K562 (cell line): ENCODE data around the gene ETV2. TPM values are rescaled to one million over a fixed set of nuclear protein-coding genes. Genes with fewer than 3 reads are reported as not detected.
A peak's percentile ranks its signal among the peaks of the same experiment; 100 is the strongest.

ENCODE experiments used
- KAT2B ChIP-seq: IDR thresholded peaks from one replicate; pipeline ENCODE4 v1.6.1; 2012; ENCODE audit warnings: low read depth, mild to moderate bottlenecking, control low read depth, inconsistent platforms, low read length, moderate library complexity
- KLF1 ChIP-seq: fragments of 450-650 bp; IDR thresholded peaks from 2 replicates; pipeline ENCODE4 v1.6.1; 2016; ENCODE audit warnings: missing genetic modification characterization, missing compliant biosample characterization
- LEF1 ChIP-seq: fragments of 450-650 bp; IDR thresholded peaks from 2 replicates; pipeline ENCODE4 v1.6.1; 2016; ENCODE audit warnings: mild to moderate bottlenecking
- MECOM ChIP-seq: fragments of 250-450 bp; sonication (Bioruptor Pico); IDR thresholded peaks from 2 replicates; pipeline ENCODE4 v1.8.0; 2022; ENCODE audit warnings: inconsistent platforms
- MTA3 ChIP-seq: fragments of 450-650 bp; formaldehyde crosslinking; IDR thresholded peaks from 2 replicates; pipeline ENCODE4 v1.6.1; 2017; ENCODE audit warnings: mild to moderate bottlenecking, borderline replicate concordance
- NELFE ChIP-seq: IDR thresholded peaks from 2 replicates; pipeline ENCODE4 v1.6.1; 2011; ENCODE audit warnings: mild to moderate bottlenecking; ENCODE audit not compliant: insufficient read depth, insufficient read length
- RBM14 ChIP-seq: fragments of 200-400 bp; formaldehyde crosslinking; IDR thresholded peaks from 2 replicates; pipeline ENCODE4 v1.6.1; 2018; ENCODE audit warnings: low read depth, mild to moderate bottlenecking, low read length, moderate library complexity, borderline replicate concordance; ENCODE audit not compliant: insufficient read depth
- SAP30 ChIP-seq: fragments of 200-600 bp; sonication (generic); IDR thresholded peaks from 2 replicates; pipeline ENCODE4 v1.6.1; 2012; ENCODE audit warnings: borderline replicate concordance, low read depth, mild to moderate bottlenecking, moderate library complexity, low read length, control low read depth, inconsistent platforms; ENCODE audit not compliant: insufficient read depth, poor library complexity, severe bottlenecking
- SIN3B ChIP-seq: fragments of 450-650 bp; IDR thresholded peaks from 2 replicates; pipeline ENCODE4 v1.6.1; 2017; ENCODE audit warnings: low read depth, mild to moderate bottlenecking, moderate library complexity
- SMARCA4 ChIP-seq: fragments of 450-650 bp; IDR thresholded peaks from 2 replicates; pipeline ENCODE4 v1.6.1; 2016
- SREBF2 ChIP-seq: sonication (generic); formaldehyde crosslinking; IDR thresholded peaks from 2 replicates; pipeline ENCODE4 v1.4.0; 2020; ENCODE audit warnings: mild to moderate bottlenecking, missing genetic modification reagents
- TAF7 ChIP-seq: fragments of 450-650 bp; IDR thresholded peaks from 2 replicates; pipeline ENCODE4 v1.6.1; 2016; ENCODE audit warnings: missing genetic modification characterization, missing compliant biosample characterization
- ZBTB17 ChIP-seq: fragments of 450-650 bp; formaldehyde crosslinking; IDR thresholded peaks from 2 replicates; pipeline ENCODE4 v1.4.0; 2020; ENCODE audit warnings: mild to moderate bottlenecking
- ZFP36 ChIP-seq: fragments of 150-350 bp; IDR thresholded peaks from 2 replicates; pipeline ENCODE4 v1.6.1; 2018; ENCODE audit warnings: low read length, low read depth; ENCODE audit not compliant: partially characterized antibody
- ZKSCAN3 ChIP-seq: fragments of 250-450 bp; sonication (Bioruptor Pico); IDR thresholded peaks from 2 replicates; pipeline ENCODE4 v1.4.0; 2020
- ZNF124 ChIP-seq: sonication (generic); formaldehyde crosslinking; IDR thresholded peaks from 2 replicates; pipeline ENCODE4 v1.8.1; 2022; ENCODE audit warnings: missing genetic modification reagents
- ZNF175 ChIP-seq: fragments of 200-800 bp; sonication (Bioruptor generic); IDR thresholded peaks from 2 replicates; pipeline ENCODE4 v1.6.1; 2016; ENCODE audit warnings: low read depth, mild to moderate bottlenecking, missing genetic modification characterization, missing compliant biosample characterization
- ZNF232 ChIP-seq: sonication (generic); formaldehyde crosslinking; IDR thresholded peaks from 2 replicates; pipeline ENCODE4 v1.8.0; 2022; ENCODE audit warnings: mild to moderate bottlenecking, missing genetic modification reagents
- ZNF3 ChIP-seq: fragments of 250-450 bp; sonication (Bioruptor Pico); IDR thresholded peaks from 2 replicates; pipeline ENCODE4 v1.5.0; 2021; ENCODE audit warnings: mild to moderate bottlenecking, moderate library complexity
- ZNF76 ChIP-seq: fragments of 250-450 bp; sonication (Bioruptor Pico); IDR thresholded peaks from 2 replicates; pipeline ENCODE4 v1.4.0; 2020; ENCODE audit warnings: mild to moderate bottlenecking, moderate library complexity, borderline replicate concordance
- polyA plus RNA-seq, 8 experiments: library from polyadenylated mRNA; depleted of rRNA in 4 of 8; stranded (reverse) in 5 of 8; unstranded in 3 of 8; fragments of >200 nt; fragmentation: Nextera tagmentation in 2 of 8; fragmentation: Illumina TruSeq in 1 of 8; extraction: Ambion mirVana in 2 of 8; extraction: Trizol in 1 of 8; gene quantifications; 2 replicates each; pipeline versions ENCODE4 v1.2.1 to v1.2.3, GENCODE V29; 2011 to 2014; ENCODE audit warnings: inconsistent platforms in 1 of 8, missing spikeins in 1 of 8
- total RNA-seq, 7 experiments: library from RNA; depleted of rRNA in 6 of 7; stranded (reverse); fragments of >200 nt in 6 of 7; fragmentation: Illumina TruSeq in 2 of 7; extraction: Trizol in 2 of 7; gene quantifications; 2 replicates each; pipeline versions ENCODE4 v1.2.1 to v1.2.3, GENCODE V29; 2011 to 2021; ENCODE audit warnings: low replicate concordance in 1 of 7
- TF ChIP-seq, protein P1 (sequence below): fragments of 450-650 bp; formaldehyde crosslinking; IDR thresholded peaks from 2 replicates; pipeline ENCODE4 v1.4.0; 2020; ENCODE audit warnings: mild to moderate bottlenecking, moderate library complexity
- TF ChIP-seq, protein P2 (sequence below): fragments of 250-450 bp; sonication (Bioruptor Pico); IDR thresholded peaks from 2 replicates; pipeline ENCODE4 v1.9.0; 2021; ENCODE audit warnings: mild to moderate bottlenecking, inconsistent platforms
- TF ChIP-seq, protein P3 (sequence below): fragments of 250-450 bp; sonication (Bioruptor Pico); IDR thresholded peaks from 2 replicates; pipeline ENCODE4 v1.5.0; 2021; ENCODE audit warnings: mild to moderate bottlenecking, borderline replicate concordance

Gene ETV2
- total and polyA plus RNA-seq, 9 of the 15 experiments (the other 6 are each of a cell fraction or from before 2014, with no cell fraction given), result 0.11 to 3.7 (median 0.55) TPM

DNA sequence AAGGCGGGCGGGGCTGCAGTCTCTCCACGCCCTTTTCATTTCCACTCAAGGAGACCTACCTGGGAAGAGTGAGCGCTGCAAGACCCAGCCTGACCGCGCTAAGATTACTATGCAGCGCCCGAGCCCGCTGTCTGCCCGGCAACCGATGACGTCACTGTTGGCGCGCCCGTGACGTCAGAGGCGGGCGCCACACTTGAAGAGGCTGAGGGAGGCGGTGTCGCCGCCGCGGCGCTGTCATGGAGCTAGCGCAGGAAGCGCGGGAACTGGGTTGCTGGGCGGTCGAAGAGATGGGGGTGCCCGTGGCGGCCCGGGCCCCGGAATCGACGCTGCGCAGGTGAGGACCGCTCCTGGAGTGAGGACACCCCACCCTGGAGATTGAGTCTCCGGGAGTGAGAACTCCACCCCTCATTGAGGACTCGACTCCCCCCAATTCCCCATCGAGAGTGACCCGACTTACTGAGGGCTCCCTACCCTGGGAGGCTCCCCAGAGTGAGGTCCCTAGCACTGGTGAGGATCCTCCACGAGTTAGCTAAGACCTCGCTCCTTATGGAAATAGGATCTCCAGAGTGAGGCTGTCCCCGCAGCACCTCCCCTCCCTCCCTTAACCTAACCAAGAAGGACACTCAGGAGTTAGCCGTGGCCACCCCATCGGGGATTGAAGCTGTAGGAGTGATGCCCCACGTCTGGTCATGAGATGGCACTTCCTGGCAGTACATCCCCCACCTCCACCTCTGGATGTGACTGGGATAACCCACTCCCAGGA lies 28.8 kb upstream of the ETV2 start, which contains the start of gene HAUS5 (continued):
- TF ChIP-seq SAP30 (peak; percentile 90), ZNF124 (CRISPR knock-in tag) (no peak), SMARCA4 (no peak), NELFE (no peak), ZKSCAN3 (CRISPR knock-in tag) (no peak), ZNF175 (CRISPR knock-in tag) (no peak; the same call in 1 of the 2 replicates), ZFP36 (no peak), MTA3 (peak; percentile 57; the same call in 1 of the 2 replicates), RBM14 (no peak), SREBF2 (CRISPR knock-in tag) (no peak), LEF1 (no peak), SIN3B (peak; percentile 89), KAT2B (no peak), ZNF3 (no peak), TAF7 (tag) (peak; percentile 49), ZNF76 (CRISPR knock-in tag) (peak; percentile 90), KLF1 (peak; percentile 56; the same call in 1 of the 2 replicates), ZNF232 (CRISPR knock-in tag) (no peak), MECOM (no peak), ZBTB17 (no peak)
- TF ChIP-seq, protein P1, sequence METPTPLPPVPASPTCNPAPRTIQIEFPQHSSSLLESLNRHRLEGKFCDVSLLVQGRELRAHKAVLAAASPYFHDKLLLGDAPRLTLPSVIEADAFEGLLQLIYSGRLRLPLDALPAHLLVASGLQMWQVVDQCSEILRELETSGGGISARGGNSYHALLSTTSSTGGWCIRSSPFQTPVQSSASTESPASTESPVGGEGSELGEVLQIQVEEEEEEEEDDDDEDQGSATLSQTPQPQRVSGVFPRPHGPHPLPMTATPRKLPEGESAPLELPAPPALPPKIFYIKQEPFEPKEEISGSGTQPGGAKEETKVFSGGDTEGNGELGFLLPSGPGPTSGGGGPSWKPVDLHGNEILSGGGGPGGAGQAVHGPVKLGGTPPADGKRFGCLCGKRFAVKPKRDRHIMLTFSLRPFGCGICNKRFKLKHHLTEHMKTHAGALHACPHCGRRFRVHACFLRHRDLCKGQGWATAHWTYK (CRISPR knock-in tag), result peak; percentile 58; the same call in 1 of the 2 replicates
- TF ChIP-seq, protein P2, sequence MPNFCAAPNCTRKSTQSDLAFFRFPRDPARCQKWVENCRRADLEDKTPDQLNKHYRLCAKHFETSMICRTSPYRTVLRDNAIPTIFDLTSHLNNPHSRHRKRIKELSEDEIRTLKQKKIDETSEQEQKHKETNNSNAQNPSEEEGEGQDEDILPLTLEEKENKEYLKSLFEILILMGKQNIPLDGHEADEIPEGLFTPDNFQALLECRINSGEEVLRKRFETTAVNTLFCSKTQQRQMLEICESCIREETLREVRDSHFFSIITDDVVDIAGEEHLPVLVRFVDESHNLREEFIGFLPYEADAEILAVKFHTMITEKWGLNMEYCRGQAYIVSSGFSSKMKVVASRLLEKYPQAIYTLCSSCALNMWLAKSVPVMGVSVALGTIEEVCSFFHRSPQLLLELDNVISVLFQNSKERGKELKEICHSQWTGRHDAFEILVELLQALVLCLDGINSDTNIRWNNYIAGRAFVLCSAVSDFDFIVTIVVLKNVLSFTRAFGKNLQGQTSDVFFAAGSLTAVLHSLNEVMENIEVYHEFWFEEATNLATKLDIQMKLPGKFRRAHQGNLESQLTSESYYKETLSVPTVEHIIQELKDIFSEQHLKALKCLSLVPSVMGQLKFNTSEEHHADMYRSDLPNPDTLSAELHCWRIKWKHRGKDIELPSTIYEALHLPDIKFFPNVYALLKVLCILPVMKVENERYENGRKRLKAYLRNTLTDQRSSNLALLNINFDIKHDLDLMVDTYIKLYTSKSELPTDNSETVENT (CRISPR knock-in tag), result peak; percentile 88
- TF ChIP-seq, protein P3, sequence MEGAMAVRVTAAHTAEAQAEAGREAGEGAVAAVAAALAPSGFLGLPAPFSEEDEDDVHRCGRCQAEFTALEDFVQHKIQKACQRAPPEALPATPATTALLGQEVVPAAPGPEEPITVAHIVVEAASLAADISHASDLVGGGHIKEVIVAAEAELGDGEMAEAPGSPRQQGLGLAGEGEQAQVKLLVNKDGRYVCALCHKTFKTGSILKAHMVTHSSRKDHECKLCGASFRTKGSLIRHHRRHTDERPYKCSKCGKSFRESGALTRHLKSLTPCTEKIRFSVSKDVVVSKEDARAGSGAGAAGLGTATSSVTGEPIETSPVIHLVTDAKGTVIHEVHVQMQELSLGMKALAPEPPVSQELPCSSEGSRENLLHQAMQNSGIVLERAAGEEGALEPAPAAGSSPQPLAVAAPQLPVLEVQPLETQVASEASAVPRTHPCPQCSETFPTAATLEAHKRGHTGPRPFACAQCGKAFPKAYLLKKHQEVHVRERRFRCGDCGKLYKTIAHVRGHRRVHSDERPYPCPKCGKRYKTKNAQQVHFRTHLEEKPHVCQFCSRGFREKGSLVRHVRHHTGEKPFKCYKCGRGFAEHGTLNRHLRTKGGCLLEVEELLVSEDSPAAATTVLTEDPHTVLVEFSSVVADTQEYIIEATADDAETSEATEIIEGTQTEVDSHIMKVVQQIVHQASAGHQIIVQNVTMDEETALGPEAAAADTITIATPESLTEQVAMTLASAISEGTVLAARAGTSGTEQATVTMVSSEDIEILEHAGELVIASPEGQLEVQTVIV (CRISPR knock-in tag), result no peak
